GM12892 (cell line): ENCODE measurements around the gene CYGB.

Source experiments
- DNase-seq: peaks from one replicate; pipeline ENCODE4 v3.0.0; 2011; ENCODE audit not compliant: insufficient read length
- FAIRE-seq: peaks from 2 replicates; lab custom pipeline; 2011; peaks lifted over from hg19 to GRCh38; lab: Jason Lieb, UNC
- POLR2A ChIP-seq: IDR thresholded peaks from 2 replicates; pipeline ENCODE4 v1.6.1; 2011; ENCODE audit warnings: low read depth, low read length, control low read depth
- POLR2AphosphoS5 ChIP-seq: IDR thresholded peaks from 2 replicates; pipeline ENCODE4 v1.6.1; 2011; ENCODE audit warnings: low read depth, low read length, control low read depth
- TAF1 ChIP-seq: IDR thresholded peaks from 2 replicates; pipeline ENCODE4 v1.6.1; 2011; ENCODE audit warnings: low read depth, mild to moderate bottlenecking, control low read depth, low read length, borderline replicate concordance

Gene CYGB

GRCh38 chr17:76557368-76558197, 20.1 kb upstream of the CYGB start:
- FAIRE-seq: peak; percentile 82

GRCh38 chr17:76556765-76557367, 19.4 kb upstream of the CYGB start:
- FAIRE-seq: no peak
- no peak for TF ChIP-seq POLR2A
- TF ChIP-seq TAF1: no peak
- no peak for TF ChIP-seq POLR2AphosphoS5
- DNase-seq: no peak

More at GRCh38 chr17:76557368-76558197, 20.1 kb upstream of the CYGB start:
- peak; percentile 75 for DNase-seq
- TF ChIP-seq POLR2A (peak; percentile 98), TAF1 (peak; percentile 96), POLR2AphosphoS5 (peak; percentile 99)

GRCh38 chr17:76554131-76554530, 16.6 kb upstream of the CYGB start:
- FAIRE-seq (no peak), DNase-seq (no peak)
- no peak for TF ChIP-seq TAF1
- TF ChIP-seq POLR2A: no peak
- TF ChIP-seq POLR2AphosphoS5: no peak

GRCh38 chr17:76553178-76553908, 15.8 kb upstream of the CYGB start:
- TF ChIP-seq TAF1 (no peak), POLR2AphosphoS5 (no peak), POLR2A (no peak)
- FAIRE-seq (no peak), DNase-seq (no peak)

- FAIRE-seq (no peak), DNase-seq (no peak)
- TF ChIP-seq POLR2A: no peak
- TF ChIP-seq TAF1: no peak
- TF ChIP-seq POLR2AphosphoS5: no peak
These were observed 14.2 kb upstream of the CYGB start for GRCh38 chr17:76551685-76552084.

GRCh38 chr17:76550712-76551615, 13.5 kb upstream of the CYGB start:
- DNase-seq: no peak
- no peak for TF ChIP-seq POLR2AphosphoS5
- TF ChIP-seq POLR2A: no peak
- no peak for FAIRE-seq

- DNase-seq (no peak), FAIRE-seq (no peak)
- TF ChIP-seq POLR2AphosphoS5 (no peak), TAF1 (no peak), POLR2A (no peak)
These were observed 12.0 kb upstream of the CYGB start for GRCh38 chr17:76549539-76549938.

GRCh38 chr17:76549215-76549518, 11.7 kb upstream of the CYGB start:
- no peak for FAIRE-seq
- no peak for TF ChIP-seq POLR2AphosphoS5
- TF ChIP-seq TAF1: no peak
- no peak for TF ChIP-seq POLR2A
- no peak for DNase-seq

GRCh38 chr17:76548378-76549214, 11.1 kb upstream of the CYGB start:
- no peak for DNase-seq
- no peak for FAIRE-seq
- TF ChIP-seq POLR2A (no peak), TAF1 (no peak), POLR2AphosphoS5 (no peak)

- TF ChIP-seq POLR2AphosphoS5: no peak
- TF ChIP-seq TAF1: no peak
- no peak for TF ChIP-seq POLR2A
- DNase-seq: no peak
- no peak for FAIRE-seq
These were observed 10.2 kb upstream of the CYGB start for GRCh38 chr17:76547642-76548202.
